ENCODE results near the gene ATP11B.

ATP11B gene

DNA sequence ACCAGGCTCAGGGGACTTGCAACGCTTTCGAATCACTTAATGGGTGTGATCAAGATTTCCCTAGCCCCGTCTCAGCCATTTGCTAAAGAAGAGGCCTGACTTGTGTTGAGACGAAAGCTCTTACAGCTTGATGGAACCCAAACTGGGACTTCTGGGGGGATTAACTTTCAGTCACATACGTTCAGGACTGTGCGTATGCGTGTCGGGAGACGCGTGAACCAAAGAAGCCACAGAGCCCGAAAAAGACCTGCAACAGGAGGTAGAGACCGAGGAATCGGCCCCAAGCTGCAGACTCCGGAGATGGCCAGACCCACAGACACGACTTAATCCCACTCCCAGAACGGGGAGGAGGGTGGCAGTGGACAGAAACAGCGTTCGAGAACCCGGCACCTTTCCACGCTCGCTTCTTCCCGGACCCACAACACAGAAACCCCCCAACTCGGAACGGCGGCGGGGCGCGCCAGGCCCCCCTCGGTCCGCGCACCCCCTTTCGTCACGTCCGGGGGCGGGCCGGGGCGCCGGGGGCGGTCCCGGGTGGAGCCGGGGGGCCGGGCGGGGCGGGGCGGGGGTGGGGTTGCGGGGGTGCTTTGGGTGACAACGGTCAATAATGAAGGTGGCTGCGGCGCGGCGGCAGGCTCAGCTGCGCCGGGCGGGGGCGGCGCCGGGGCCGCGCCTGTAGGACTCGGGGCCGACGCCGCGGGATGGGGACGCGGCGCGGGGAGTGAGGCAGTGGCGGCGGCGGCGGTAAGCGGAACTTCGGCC, at the start of gene ATP11B:
Gene ATP11B, plus strand, starts transcription at position 604 of the 762 bp plus-strand sequence. CDS start 256 bp downstream, outside the sequence.
- DNase-seq (ENCODE audit: low read depth in 2 of 2) = peak; percentile 51 to 67

DNA sequence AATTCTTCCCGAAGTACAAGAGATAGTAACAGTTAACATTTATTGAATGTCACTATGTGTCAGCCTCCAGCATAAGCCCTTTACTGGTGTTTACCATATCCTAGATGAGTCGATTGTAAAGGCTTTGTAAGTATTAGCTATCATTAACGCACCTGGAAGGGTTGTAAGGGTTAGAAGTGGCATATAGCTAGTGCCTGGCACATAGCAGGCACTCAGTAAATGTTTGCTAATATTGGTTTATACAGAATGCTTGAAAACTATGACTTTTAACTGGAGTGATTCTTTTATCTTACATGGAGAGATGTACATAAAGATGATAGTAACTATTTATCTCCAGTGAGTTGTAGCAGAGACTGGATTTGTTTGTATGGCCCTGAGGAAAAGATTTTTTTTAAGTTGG, 46.3 kb upstream of the ATP11B start:
- no peak for DNase-seq (ENCODE audit: low read depth in 2 of 2)

DNA sequence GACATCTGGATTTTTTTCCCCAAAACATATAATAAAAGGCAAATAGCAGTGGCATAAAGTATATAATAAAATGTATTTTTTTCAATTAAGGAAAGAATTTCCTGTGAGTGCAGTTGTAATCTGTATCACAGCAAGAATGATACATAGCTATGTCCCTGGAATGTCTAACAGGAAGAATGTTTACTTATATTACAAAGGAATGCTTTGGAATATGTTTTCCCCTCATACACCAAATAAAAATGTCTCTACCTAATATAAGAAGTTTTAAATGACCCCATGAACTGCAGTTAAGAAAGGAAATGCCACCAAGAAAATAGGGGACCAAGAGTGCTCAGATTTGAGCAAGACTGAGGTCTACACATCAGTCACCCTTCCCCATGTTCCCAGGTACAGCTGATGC, 38.0 kb upstream of the ATP11B start:
- no peak for DNase-seq (ENCODE audit: low read depth in 2 of 2)

DNA sequence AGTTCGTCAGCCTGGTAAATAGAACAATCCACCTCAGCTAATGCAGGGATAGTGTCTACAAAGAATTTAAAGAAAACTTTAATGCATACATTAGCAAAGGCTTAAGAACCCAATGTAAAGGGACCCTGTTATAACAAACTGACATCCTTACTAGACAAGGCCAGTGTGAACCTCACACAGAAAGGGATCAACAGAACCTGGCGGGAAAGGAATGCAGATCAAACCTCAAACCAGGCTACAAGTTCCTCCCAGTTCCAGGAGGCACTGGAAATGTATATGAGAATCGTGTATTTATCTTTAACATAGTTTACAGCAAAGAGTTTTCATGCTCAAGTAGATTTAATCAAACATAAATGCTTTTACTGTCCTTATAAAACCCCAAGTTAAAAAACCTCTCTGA, 37.6 kb upstream of the ATP11B start:
- DNase-seq (ENCODE audit: low read depth in 2 of 2) = no peak

DNA sequence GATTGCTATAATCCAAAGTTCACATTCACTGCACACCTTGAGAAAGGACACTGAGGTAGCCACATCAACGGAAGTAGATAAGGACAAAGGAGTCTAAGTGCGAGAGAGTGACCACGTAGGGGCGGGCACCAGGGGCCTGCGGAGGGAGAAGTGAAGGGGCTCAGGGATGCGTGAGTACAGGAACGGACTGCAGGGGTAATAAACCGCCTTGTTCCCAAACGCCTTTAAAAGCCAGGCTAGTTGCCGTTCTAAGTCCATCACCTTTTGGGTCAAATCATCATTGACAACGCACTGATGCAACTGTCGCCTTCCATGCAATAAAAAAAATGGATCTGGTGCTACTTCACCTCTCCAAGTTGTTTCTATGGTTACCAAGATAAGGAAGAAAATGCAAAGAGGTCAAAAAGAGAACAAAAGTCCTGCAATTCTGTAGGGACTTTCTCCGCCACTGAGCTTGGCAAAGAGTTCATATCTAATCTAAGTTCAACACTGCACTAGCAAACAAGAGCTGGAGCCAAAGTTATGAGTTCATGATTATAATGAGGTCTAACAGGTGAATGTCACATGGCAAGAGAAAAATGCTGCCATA, 32.6 kb upstream of the ATP11B start:
- DNase-seq (ENCODE audit: low read depth in 2 of 2) = no peak

DNA sequence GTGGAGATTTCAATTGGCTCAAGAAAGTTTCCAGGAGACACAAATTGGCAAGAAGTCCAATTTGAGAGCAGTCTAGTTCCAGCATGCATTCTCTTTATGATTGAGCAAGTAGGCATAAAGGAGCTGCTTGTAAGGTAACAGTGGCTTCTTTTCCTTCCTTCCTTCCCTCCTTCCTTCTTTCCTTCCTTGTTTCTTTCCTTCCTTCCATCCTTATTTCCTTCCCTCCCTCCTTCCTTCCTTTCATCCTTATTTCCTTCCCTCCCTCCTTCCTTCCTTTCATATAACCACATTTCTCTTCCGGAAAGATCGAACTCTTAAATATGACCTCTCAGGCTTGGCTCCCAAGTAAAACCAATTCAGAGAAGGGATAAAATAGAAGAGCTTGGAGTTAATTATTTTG, 29.4 kb upstream of the ATP11B start:
- no peak for DNase-seq (ENCODE audit: low read depth in 2 of 2)

DNA sequence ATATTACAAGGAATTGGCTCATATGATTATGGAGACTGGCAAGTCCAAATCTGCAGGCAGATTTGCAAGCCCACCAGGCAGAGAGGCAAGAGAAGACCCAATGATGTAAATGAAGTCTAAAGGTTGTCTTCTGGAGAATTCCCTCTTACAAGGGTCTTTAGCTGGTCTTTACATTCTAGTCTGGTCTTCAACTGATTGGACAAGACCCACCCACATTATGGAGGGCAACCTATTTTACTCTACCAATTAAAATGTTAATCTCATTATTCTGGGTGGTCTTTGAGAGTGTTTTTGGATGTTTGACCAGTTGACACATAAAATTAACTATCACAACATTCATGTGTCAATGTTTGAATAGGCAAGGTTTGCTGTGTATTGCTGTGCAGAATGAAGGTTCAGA, 28.0 kb upstream of the ATP11B start:
- DNase-seq (ENCODE audit: low read depth in 2 of 2) = no peak

DNA sequence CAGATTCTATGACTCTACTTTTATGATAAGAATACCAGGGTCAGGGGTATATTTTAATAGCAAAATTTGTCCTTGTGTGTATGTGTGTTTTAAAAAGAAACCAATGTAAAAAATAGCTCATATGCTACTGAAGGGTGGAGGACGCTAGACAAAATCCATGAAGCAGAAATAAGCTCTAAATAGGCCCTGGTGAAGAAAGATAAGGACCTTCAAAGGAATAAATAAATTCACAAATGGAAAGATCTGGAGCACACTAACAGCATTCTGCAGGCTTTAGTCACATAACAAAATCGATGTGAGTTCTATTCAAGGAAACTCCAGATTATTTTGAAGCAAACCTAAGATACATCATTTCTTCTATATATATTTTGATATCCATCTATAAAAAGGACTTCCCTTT, 27.2 kb upstream of the ATP11B start:
- DNase-seq (ENCODE audit: low read depth in 2 of 2) = no peak

DNA sequence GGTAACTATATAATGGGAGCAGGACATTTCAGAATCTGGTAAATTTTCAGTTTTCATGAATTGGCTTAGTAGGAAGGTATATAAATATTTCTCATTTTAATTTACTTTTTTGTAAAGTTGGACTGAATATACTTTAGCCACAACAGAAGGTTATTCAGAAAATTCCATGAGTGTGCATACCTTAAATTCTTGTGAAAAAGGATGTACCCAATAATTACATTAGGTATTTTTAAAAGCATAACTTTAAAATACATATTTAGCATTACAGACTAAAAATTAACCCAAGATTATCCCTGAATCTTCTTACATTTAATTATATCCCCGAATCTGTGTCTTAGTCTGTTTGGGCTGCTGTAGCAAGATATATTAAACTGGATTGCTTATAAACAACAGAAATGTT, 24.9 kb upstream of the ATP11B start:
- no peak for DNase-seq (ENCODE audit: low read depth in 2 of 2)

DNA sequence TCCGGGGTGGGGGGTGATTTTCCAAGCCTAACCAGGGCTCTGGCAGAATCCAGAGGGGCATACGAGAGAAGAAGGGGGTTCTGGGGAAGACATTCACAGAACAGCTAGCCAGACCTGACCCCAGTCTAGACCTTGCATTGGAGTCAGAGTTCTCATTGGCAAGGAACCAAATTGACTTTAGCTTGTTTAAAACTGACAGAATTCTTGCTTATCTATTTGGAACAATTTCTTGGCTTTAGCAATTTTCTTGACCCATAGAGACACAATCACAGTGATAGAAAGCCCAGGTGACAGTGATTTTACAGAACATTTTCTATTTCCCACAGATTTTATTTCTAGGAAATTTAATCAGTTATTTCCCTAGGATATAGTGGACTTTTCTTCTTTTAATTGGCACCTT, 23.6 kb upstream of the ATP11B start:
- DNase-seq (ENCODE audit: low read depth in 2 of 2) = no peak

DNA sequence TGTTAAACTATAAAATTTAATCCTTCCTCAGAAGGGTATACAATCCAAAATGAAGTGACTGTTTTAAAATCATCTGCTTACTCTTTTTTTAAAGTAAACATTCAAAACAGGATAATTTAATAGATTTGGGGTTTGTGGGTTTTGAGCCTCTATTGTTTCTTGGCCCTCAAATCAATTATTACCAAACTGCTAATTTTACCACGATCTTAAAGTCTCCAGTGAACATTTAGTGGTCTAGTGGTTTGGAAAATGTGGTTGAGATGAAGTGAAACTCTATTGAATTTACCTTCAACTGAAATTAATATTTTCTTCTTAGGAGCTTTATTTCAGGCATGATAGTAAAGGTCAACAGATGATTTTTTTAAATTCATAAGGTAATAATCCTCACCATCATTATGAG, 11.2 kb upstream of the ATP11B start:
- DNase-seq (ENCODE audit: low read depth in 2 of 2) = no peak

DNA sequence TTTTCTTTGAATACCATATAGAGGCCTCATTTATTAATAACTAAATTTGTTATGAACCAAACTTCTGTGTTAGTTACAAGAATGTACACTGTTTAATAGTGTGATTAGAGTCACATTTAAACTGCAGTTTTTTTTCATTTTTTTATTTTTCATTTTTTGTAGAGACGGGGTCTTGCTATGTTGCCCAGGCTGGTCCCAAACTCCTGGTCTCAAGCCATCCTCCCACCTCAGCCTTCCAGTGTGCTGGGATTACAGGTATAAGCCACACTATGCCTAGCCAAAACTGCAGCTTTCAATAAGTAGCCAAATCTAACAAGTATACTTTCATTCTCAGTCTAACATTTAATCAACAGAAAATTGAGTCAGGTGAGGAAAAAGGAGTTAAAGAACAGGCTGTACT, 10.2 kb upstream of the ATP11B start:
- DNase-seq (ENCODE audit: low read depth in 2 of 2) = no peak

DNA sequence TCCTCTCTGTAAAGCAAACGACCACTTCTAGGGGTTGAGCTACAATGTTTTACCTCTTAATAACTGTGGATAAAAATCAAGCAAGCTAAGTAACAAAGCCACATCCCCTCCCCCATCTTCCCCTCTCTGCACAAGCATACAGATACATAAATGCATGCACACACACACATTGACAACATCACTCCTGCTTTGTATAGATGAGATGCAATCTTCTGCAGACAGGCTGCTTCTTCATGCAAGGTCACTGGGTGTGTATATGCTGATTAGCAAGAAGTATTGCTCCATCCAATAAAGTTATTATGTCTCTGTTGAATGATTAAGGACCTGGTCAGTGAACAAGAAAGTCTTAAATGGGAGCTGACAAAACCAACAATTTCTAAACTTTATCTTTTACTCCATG, 8.8 kb upstream of the ATP11B start:
- no peak for DNase-seq (ENCODE audit: low read depth in 2 of 2)

DNA sequence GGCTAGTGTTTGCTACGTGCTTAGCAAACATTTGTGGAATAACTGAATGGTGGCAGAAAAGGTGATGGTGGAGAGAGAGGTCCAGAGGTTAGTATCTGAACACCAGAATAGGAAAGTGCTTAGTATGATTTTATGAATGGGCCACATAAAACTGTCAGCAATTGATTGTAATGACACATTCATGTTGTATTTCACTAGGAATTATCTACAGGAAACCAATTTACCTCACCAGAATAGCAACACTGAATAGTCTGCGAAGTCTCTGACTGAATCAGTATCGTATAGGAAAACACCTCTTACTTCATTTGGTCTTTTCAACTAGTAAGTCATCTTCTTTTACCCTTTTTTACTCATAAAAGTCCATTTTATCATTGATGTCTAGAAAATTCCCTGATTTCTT, 8.2 kb upstream of the ATP11B start:
- DNase-seq (ENCODE audit: low read depth in 2 of 2) = no peak

DNA sequence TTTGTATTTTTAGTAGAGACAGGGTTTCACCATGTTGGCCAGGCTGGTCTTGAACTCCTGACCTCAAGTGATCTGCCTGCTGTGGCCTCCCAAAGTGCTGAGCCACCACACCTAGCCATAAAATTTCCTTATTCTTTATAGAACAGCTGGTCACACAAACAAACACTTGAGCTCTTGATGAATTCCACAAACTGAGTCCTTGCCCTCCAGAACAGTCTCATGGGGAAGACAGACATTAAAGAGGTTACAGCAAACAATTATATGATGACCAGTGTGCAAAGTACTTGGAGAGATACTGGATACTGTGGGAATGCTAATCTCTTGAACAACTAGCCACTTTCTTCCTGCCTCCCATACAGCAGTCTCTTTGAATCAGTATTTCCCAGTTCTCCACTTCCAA, 7.5 kb upstream of the ATP11B start:
- DNase-seq (ENCODE audit: low read depth in 2 of 2) = no peak

DNA sequence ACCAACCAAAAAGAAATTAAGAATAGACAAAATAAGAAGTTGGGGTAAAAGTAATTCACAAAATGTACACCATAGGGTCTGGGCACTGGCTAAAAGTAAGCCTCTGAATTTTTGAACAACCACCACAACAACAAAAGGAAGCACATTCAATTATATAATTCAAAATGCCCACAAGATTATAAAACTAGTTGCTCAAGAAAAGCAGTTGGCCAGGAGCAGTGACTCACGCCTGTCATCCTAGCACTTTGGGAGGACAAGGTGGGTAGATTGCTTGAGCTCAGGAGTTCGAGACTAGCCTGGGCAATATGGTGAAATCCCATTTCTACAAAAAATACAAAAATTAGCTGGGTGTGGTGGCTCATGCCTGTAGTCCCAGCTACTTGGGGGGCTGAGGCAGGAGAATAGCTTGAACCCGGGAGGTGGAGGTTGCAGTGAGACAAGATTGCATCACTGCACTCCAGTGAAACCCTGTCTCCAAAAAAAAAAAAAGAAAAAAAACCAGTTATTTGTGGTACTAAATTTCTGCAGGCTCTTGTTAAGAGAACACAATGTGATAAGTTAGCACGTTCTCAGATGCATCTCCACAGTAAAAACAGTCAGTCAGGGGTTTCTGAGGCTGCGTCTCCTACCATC, 6.6 kb upstream of the ATP11B start:
- DNase-seq (ENCODE audit: low read depth in 2 of 2) = no peak

DNA sequence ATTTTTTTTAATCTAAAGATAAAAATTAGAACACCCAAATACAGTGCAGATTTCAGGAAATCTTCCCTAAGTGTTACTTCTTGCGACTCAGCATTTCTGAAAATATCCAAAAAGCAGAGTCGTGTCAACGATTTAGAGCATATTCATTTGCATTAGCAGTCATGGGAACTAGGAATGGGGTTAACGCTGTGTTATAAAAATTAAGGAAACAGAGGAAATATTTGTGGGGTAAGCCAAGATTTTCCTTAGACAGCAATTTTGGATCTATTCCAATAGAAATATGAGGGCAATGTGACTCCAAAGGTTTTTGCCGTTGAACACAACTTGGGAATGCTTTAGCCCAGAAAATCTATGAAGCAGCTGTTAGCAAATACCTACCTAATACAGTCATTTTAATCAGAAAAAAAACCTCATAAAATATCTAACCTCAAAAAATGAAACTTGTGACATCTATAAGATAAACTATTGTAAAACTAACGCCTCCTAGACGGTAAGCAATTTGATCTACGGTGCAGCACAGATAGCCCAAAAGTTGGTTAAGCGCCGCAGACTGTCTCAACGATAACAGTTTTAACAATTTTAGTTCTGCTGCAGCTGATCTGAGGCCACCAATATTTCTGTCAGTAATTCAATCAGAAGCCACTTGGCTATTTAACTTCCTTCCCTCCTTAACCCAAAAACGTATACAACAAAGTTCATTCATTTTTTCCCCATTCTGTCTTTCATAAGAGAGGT, 5.8 kb upstream of the ATP11B start:
- DNase-seq (ENCODE audit: low read depth in 2 of 2) = no peak

DNA sequence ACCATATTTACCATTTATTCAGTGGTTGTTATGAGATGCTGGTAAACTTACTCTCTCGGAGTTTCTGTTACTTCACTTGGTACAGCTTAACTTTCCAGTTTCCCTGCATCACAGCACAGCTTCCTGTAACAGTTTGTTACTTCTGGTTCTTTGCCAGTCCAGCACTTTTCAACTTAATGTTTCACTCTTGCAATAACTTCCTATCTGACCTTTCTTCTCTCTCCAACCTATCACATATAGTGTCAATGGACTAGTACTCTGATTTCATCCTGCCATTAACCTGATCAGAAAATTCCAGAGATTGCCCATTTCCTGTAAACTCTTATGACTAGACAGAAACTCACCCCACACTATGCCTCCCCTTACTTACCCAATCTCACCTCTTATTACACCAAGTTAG, 3.9 kb upstream of the ATP11B start:
- DNase-seq (ENCODE audit: low read depth in 2 of 2) = no peak

DNA sequence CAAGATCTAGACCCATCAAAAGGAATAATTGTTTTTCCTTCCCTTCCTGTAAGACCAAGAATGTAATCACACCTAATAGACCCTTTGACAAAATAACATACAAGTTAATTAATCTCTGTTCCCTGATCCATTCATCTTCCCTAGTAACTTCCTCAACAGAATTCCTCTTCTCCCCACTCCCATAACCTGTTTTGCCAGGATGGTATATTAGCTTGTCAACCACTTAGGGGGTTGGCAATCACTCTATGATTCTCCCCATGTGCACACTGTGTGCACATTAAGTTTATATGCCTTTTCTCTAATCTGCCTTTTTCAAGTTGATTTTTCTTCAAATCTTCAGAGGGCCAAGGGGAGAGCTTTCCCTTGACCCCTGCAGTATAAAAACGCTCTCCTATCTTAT, 2.7 kb upstream of the ATP11B start:
- no peak for DNase-seq (ENCODE audit: low read depth in 2 of 2)

DNA sequence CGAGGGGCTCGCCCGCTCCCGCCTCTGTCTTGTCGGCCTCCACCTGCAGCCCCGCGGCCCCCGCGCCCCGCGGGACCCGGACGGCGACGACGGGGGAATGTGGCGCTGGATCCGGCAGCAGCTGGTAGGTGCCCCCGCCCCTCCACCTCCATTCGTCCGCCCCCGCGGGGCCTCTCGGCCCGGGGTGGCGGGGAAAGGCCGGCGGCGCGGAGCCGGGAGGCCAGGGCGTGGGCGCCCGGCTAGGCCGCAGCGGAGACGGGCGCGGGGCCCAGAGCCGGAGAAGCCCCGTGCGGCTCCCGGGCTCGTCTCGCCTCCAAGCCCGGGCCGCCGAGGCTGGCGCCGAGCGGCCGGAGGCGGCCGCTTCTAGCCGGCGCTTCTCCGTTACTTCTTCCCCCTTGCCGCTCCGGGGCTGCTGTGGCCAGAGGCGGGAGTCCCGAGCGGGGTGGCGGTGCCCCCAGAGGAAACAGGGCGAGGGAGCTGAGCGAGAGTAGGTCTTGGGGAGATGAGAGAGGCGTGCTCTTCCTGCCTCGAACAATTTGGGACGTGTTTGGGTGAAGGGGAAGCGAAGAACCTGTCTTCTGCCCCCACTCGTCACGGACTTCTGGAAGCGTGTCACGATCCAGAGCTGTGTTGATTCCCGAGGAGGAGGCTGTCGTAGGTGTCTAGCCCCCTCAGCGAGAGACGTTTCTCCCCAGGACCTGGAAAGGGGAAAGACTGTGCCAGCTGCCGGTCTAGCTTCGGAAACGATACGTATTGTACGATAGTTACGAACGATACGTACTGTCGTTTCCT, 555 bp downstream of the ATP11B start:
- peak; percentile 11 to 42 for DNase-seq (ENCODE audit: low read depth in 2 of 2)

DNA sequence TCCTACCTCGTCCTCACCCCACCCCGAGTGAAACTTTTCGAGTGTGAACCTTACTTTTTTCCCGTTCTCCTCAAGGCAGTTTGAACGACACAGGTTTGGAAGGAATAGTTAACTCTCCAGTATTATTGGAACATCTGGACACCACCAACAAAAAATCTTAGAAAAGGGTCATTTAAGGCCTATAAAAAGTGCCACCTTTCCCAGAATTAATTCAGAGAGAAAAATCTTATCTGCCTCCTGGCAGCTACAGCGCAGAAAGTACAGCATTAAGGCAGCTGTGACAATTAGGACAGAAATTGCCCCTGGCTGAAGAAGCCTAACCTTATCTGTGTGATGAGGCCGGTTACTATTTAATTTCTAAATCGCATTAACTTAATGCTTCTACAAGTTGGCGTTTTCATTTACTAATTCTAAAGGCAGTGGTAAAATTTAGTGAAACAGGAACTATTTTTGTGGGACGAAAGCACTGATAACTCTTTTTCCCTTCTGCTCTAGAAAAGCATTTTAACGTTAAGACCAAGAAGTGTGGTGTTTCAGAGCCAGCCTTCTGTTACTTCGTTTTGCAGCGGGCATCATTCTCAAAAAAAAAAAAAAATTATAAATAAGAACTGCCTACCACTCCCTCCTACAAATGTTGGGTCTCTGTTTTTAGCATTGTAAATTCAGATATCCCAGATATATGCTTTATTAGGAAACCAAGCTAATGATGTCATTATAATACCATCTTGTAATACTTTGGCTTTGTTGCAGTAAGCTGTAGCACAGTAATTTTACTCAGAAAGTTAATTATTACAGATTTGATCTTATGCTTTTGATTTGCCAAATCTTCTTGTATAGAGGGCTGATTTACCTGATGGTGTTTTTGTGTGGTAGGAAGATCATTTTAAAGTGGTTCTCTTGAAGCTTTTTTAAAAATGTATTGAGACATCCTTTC, 1.4 kb downstream of the ATP11B start:
- DNase-seq (ENCODE audit: low read depth in 2 of 2) = no peak

Measured in stimulated activated CD8-positive, alpha-beta memory T cell treated with anti-CD3 and anti-CD28 coated beads, Interleukin-15, amount 100 ng/mL, for 4 hours (primary cell).